ENCODE results near the gene NIT2.
"Not testable (repeated sequence)": the region's sequence is repeated elsewhere in the genome, so short reads cannot be mapped to it uniquely, and the experiment has no call there.

NIT2 gene

GRCh38 chr3:100319951-100320350, 14.6 kb upstream of the NIT2 start:
- no peak overlapping the region for H3K27ac ChIP-seq (ENCODE audit: low read length)
- H3K4me1 ChIP-seq (ENCODE audit: insufficient read depth, low read length) = no peaks in the 10 kb centered on the region
- H3K27me3 ChIP-seq (ENCODE audit: insufficient read depth, low read length) = no peaks in the 10 kb centered on the region
- H3K36me3 ChIP-seq (ENCODE audit: insufficient read depth, low read depth, low read length) = peaks cover 23% of the 10 kb centered on the region; the same call in 1 of the 2 replicates
- H3K9ac ChIP-seq (ENCODE audit: low read depth, low read length) = no peak overlapping the region
- no peak overlapping the region for H3K4me3 ChIP-seq (ENCODE audit: low read length)
- no peaks in the 10 kb centered on the region for H3K9me3 ChIP-seq (ENCODE audit: insufficient read depth, low read depth, low read length)

GRCh38 chr3:100324044-100324443, 10.5 kb upstream of the NIT2 start:
- H3K36me3 ChIP-seq (ENCODE audit: insufficient read depth, low read depth, low read length) = peaks cover 33% of the 10 kb centered on the region; the same call in 1 of the 2 replicates
- no peak overlapping the region for H3K4me3 ChIP-seq (ENCODE audit: low read length)
- H3K9ac ChIP-seq (ENCODE audit: low read depth, low read length) = no peak overlapping the region
- no peaks in the 10 kb centered on the region for H3K27me3 ChIP-seq (ENCODE audit: insufficient read depth, low read length)
- no peaks in the 10 kb centered on the region for H3K4me1 ChIP-seq (ENCODE audit: insufficient read depth, low read length)
- peaks cover 9% of the 10 kb centered on the region; the same call in 1 of the 2 replicates for H3K9me3 ChIP-seq (ENCODE audit: insufficient read depth, low read depth, low read length)
- H3K27ac ChIP-seq (ENCODE audit: low read length) = no peak overlapping the region

DNA sequence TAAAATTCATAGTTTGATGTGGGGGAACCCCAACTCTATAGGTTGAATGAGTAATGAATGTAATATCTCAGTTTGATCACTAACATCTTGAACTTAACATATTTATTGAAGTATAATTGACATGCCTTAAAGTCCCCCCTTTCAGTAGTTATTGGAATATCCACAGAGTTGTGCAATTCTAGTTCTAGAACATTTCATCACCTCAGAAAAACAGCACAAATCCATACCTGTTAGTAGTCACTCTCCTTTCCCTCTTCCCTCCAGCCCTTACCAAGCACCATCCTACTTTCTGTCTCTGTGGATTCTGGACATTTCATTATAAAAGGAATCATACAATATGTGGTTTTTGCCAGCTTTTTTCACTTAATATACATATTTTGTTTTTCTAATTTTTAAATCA, 8.7 kb upstream of the NIT2 start:
- H3K9me3 ChIP-seq (ENCODE audit: insufficient read depth, low read depth, low read length) = peaks cover 9% of the 10 kb centered on the region; the same call in 1 of the 2 replicates
- no peaks in the 10 kb centered on the region for H3K27me3 ChIP-seq (ENCODE audit: insufficient read depth, low read length)
- no peak overlapping the region for H3K4me3 ChIP-seq (ENCODE audit: low read length)
- H3K36me3 ChIP-seq (ENCODE audit: insufficient read depth, low read depth, low read length) = peaks cover 21% of the 10 kb centered on the region; the same call in 1 of the 2 replicates
- H3K4me1 ChIP-seq (ENCODE audit: insufficient read depth, low read length) = no peaks in the 10 kb centered on the region
- no peak overlapping the region for H3K9ac ChIP-seq (ENCODE audit: low read depth, low read length)
- no peak overlapping the region for H3K27ac ChIP-seq (ENCODE audit: low read length)

- H3K9ac ChIP-seq (ENCODE audit: low read depth, low read length) = not testable (repeated sequence)
- peaks cover 15% of the 10 kb centered on the region; the same call in 1 of the 2 replicates for H3K36me3 ChIP-seq (ENCODE audit: insufficient read depth, low read depth, low read length)
These were observed 7.2 kb upstream of the NIT2 start for GRCh38 chr3:100327377-100327776.

GRCh38 chr3:100329800-100330489, 4.6 kb upstream of the NIT2 start:
- peaks cover 10% of the 10 kb centered on the region; the same call in 1 of the 2 replicates for H3K36me3 ChIP-seq (ENCODE audit: insufficient read depth, low read depth, low read length)
- H3K9ac ChIP-seq (ENCODE audit: low read depth, low read length) = no peak overlapping the region
- no peak overlapping the region for H3K27ac ChIP-seq (ENCODE audit: low read length)
- H3K4me1 ChIP-seq (ENCODE audit: insufficient read depth, low read length) = no peaks in the 10 kb centered on the region
- H3K27me3 ChIP-seq (ENCODE audit: insufficient read depth, low read length) = peaks cover 12% of the 10 kb centered on the region
- H3K9me3 ChIP-seq (ENCODE audit: insufficient read depth, low read depth, low read length) = peaks cover 9% of the 10 kb centered on the region; the same call in 1 of the 2 replicates
- H3K4me3 ChIP-seq (ENCODE audit: low read length) = no peak overlapping the region

More at GRCh38 chr3:100327377-100327776, 7.2 kb upstream of the NIT2 start:
- not testable (repeated sequence) for H3K27me3 ChIP-seq (ENCODE audit: insufficient read depth, low read length); H3K4me1 ChIP-seq (ENCODE audit: insufficient read depth, low read length); H3K9me3 ChIP-seq (ENCODE audit: insufficient read depth, low read depth, low read length); H3K27ac ChIP-seq (ENCODE audit: low read length); H3K4me3 ChIP-seq (ENCODE audit: low read length)

GRCh38 chr3:100330651-100331050, 3.9 kb upstream of the NIT2 start:
- Histone ChIP-seq H3K4me1 (ENCODE audit: insufficient read depth, low read length) (peaks cover 2% of the 10 kb centered on the region; the same call in 1 of the 2 replicates), H3K27me3 (ENCODE audit: insufficient read depth, low read length) (peaks cover 17% of the 10 kb centered on the region), H3K36me3 (ENCODE audit: insufficient read depth, low read depth, low read length) (peaks cover 4% of the 10 kb centered on the region; the same call in 1 of the 2 replicates), H3K9me3 (ENCODE audit: insufficient read depth, low read depth, low read length) (peaks cover 9% of the 10 kb centered on the region; the same call in 1 of the 2 replicates), H3K27ac (ENCODE audit: low read length) (no peak overlapping the region), H3K9ac (ENCODE audit: low read depth, low read length) (no peak overlapping the region), H3K4me3 (ENCODE audit: low read length) (no peak overlapping the region)

DNA sequence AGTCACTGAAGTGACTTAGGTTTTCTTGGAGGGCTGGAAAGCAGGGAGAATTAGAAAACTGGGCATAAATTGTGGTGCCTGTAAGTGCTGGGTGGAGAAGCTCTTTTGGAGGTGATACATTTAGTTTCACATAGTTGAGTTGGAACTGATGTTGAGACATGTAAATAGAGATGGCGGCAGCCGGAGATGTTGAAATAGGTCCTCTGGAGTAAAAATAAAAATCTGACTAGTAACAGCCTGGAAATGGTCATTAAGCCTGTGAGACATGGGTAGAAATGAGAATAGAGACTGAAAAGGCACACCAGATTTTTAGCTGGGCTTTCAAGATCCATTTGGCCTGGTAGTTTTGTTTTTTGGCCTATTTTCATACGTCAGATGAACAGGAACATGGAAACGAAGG, 2.9 kb upstream of the NIT2 start:
- Histone ChIP-seq H3K9ac (ENCODE audit: low read depth, low read length) (no peak overlapping the region), H3K9me3 (ENCODE audit: insufficient read depth, low read depth, low read length) (peaks cover 7% of the 10 kb centered on the region; the same call in 1 of the 2 replicates), H3K27me3 (ENCODE audit: insufficient read depth, low read length) (peaks cover 17% of the 10 kb centered on the region), H3K4me3 (ENCODE audit: low read length) (no peak overlapping the region), H3K4me1 (ENCODE audit: insufficient read depth, low read length) (peaks cover 2% of the 10 kb centered on the region; the same call in 1 of the 2 replicates), H3K27ac (ENCODE audit: low read length) (no peak overlapping the region), H3K36me3 (ENCODE audit: insufficient read depth, low read depth, low read length) (no peaks in the 10 kb centered on the region)

DNA sequence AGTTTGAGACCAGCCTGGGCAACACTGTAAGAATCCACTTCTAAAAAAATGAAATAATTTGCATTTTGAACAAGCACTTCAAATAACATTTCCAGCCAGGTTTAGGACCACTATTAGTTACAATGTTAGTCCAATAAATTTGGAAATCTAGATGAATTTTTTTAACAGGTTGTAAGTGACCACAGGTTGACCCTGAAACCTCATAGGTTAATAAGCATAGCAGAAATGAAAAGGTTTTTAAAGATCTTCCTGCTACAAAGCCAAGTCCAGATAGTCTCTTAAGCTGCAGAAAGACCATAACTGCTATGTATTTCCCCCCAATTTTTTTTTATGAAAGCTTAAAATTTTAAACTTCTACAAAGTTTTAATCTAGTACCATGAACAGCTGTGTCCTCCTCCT, 1.5 kb upstream of the NIT2 start:
- Histone ChIP-seq H3K9me3 (ENCODE audit: insufficient read depth, low read depth, low read length) (no peaks in the 10 kb centered on the region), H3K4me1 (ENCODE audit: insufficient read depth, low read length) (peaks cover 2% of the 10 kb centered on the region; the same call in 1 of the 2 replicates), H3K36me3 (ENCODE audit: insufficient read depth, low read depth, low read length) (no peaks in the 10 kb centered on the region), H3K4me3 (ENCODE audit: low read length) (no peak overlapping the region), H3K27ac (ENCODE audit: low read length) (no peak overlapping the region), H3K9ac (ENCODE audit: low read depth, low read length) (no peak overlapping the region), H3K27me3 (ENCODE audit: insufficient read depth, low read length) (peaks cover 17% of the 10 kb centered on the region)

GRCh38 chr3:100333970-100334487, 528 bp upstream of the NIT2 start:
- H3K9me3 ChIP-seq (ENCODE audit: insufficient read depth, low read depth, low read length) = no peaks in the 10 kb centered on the region
- no peak overlapping the region for H3K27ac ChIP-seq (ENCODE audit: low read length)
- H3K27me3 ChIP-seq (ENCODE audit: insufficient read depth, low read length) = peaks cover 17% of the 10 kb centered on the region
- no peaks in the 10 kb centered on the region for H3K36me3 ChIP-seq (ENCODE audit: insufficient read depth, low read depth, low read length)
- H3K9ac ChIP-seq (ENCODE audit: low read depth, low read length) = peak overlapping the region; percentile 84; the same call in 1 of the 2 replicates
- peaks cover 2% of the 10 kb centered on the region; the same call in 1 of the 2 replicates for H3K4me1 ChIP-seq (ENCODE audit: insufficient read depth, low read length)
- peak overlapping the region; percentile 86 for H3K4me3 ChIP-seq (ENCODE audit: low read length)

DNA sequence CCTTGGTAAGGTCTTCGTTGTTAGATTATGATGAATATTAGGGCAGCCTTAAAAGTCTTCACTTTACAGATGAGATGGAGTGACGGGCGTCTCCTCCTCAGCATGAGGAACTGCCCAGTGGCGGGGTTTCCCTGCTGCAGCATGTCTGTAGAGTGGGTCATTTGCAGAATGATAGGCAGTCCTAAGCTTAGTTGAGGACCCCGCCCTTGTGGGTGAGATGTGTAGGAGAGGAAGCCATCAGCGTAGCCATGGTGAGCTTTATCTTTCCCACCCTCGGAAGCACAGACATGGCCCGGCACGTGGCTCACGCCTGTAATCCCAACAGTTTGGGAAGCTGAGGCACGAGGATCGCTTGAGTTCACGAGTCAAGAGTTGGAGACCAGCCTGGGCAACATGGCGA, 877 bp downstream of the NIT2 start:
- H3K9ac ChIP-seq (ENCODE audit: low read depth, low read length) = peak overlapping the region; percentile 84; the same call in 1 of the 2 replicates
- peaks cover 17% of the 10 kb centered on the region for H3K27me3 ChIP-seq (ENCODE audit: insufficient read depth, low read length)
- H3K36me3 ChIP-seq (ENCODE audit: insufficient read depth, low read depth, low read length) = peaks cover 9% of the 10 kb centered on the region
- H3K27ac ChIP-seq (ENCODE audit: low read length) = no peak overlapping the region
- peaks cover 2% of the 10 kb centered on the region; the same call in 1 of the 2 replicates for H3K4me1 ChIP-seq (ENCODE audit: insufficient read depth, low read length)
- no peaks in the 10 kb centered on the region for H3K9me3 ChIP-seq (ENCODE audit: insufficient read depth, low read depth, low read length)
- peak overlapping the region; percentile 86 for H3K4me3 ChIP-seq (ENCODE audit: low read length)

DNA sequence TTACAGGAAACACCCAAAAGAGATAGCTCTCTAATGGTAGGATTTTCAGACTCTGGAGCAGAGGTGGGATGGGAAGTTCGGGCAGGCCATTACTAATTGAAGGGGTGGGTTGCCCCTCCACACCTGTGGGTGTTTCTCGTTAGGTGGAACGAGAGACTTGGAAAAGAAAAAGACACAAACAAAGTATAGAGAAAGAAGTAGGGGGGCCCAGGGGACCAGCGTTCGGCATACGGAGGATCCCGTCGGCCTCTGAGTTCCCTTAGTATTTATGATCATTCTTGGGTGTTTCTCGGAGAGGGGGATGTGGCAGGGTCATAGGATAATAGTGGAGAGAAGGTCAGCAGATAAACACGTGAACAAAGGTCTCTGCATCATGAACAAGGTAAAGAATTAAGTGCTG, 1.7 kb downstream of the NIT2 start:
- H3K27ac ChIP-seq (ENCODE audit: low read length); H3K4me1 ChIP-seq (ENCODE audit: insufficient read depth, low read length); H3K4me3 ChIP-seq (ENCODE audit: low read length); H3K9me3 ChIP-seq (ENCODE audit: insufficient read depth, low read depth, low read length); H3K9ac ChIP-seq (ENCODE audit: low read depth, low read length): not testable (repeated sequence)
- peaks cover 17% of the 10 kb centered on the region for H3K27me3 ChIP-seq (ENCODE audit: insufficient read depth, low read length)
- peaks cover 16% of the 10 kb centered on the region for H3K36me3 ChIP-seq (ENCODE audit: insufficient read depth, low read depth, low read length)

GRCh38 chr3:100338911-100339310, 4.4 kb downstream of the NIT2 start:
- peaks cover 27% of the 10 kb centered on the region for H3K36me3 ChIP-seq (ENCODE audit: insufficient read depth, low read depth, low read length)
- peaks cover 2% of the 10 kb centered on the region; the same call in 1 of the 2 replicates for H3K4me1 ChIP-seq (ENCODE audit: insufficient read depth, low read length)
- H3K27me3 ChIP-seq (ENCODE audit: insufficient read depth, low read length) = peaks cover 10% of the 10 kb centered on the region; the same call in 1 of the 2 replicates
- H3K4me3 ChIP-seq (ENCODE audit: low read length) = no peak overlapping the region
- no peak overlapping the region for H3K27ac ChIP-seq (ENCODE audit: low read length)
- no peaks in the 10 kb centered on the region for H3K9me3 ChIP-seq (ENCODE audit: insufficient read depth, low read depth, low read length)
- no peak overlapping the region for H3K9ac ChIP-seq (ENCODE audit: low read depth, low read length)
